ENCODE results near the gene PWWP2A.

GRCh38 chr5:160076997-160077396 is 42.3 kb downstream of the PWWP2A start:
- TF ChIP-seq RAD21 (IDR thresholded peaks at IDR 0.05; ENCODE audit: low read length) (no peak), MAZ (IDR thresholded peaks at IDR 0.05; ENCODE audit: borderline replicate concordance, low read depth, low read length) (no peak), POLR2A (IDR thresholded peaks at IDR 0.05; ENCODE audit: low read depth, low read length) (no peak)

Measured in IMR-90 (cell line).